Retina (tissue), 1 donor: ENCODE measurements around the gene DDX60.
"Not testable (repeated sequence)": the region's sequence is repeated elsewhere in the genome, so short reads cannot be mapped to it uniquely, and the experiment has no call there.

ENCODE experiments used
- DNase-seq: peaks from one replicate; pipeline ENCODE4 v3.0.0-alpha.2; 2016

The DDX60 gene, protein sequence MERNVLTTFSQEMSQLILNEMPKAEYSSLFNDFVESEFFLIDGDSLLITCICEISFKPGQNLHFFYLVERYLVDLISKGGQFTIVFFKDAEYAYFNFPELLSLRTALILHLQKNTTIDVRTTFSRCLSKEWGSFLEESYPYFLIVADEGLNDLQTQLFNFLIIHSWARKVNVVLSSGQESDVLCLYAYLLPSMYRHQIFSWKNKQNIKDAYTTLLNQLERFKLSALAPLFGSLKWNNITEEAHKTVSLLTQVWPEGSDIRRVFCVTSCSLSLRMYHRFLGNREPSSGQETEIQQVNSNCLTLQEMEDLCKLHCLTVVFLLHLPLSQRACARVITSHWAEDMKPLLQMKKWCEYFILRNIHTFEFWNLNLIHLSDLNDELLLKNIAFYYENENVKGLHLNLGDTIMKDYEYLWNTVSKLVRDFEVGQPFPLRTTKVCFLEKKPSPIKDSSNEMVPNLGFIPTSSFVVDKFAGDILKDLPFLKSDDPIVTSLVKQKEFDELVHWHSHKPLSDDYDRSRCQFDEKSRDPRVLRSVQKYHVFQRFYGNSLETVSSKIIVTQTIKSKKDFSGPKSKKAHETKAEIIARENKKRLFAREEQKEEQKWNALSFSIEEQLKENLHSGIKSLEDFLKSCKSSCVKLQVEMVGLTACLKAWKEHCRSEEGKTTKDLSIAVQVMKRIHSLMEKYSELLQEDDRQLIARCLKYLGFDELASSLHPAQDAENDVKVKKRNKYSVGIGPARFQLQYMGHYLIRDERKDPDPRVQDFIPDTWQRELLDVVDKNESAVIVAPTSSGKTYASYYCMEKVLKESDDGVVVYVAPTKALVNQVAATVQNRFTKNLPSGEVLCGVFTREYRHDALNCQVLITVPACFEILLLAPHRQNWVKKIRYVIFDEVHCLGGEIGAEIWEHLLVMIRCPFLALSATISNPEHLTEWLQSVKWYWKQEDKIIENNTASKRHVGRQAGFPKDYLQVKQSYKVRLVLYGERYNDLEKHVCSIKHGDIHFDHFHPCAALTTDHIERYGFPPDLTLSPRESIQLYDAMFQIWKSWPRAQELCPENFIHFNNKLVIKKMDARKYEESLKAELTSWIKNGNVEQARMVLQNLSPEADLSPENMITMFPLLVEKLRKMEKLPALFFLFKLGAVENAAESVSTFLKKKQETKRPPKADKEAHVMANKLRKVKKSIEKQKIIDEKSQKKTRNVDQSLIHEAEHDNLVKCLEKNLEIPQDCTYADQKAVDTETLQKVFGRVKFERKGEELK (N-terminal part only)

DNA sequence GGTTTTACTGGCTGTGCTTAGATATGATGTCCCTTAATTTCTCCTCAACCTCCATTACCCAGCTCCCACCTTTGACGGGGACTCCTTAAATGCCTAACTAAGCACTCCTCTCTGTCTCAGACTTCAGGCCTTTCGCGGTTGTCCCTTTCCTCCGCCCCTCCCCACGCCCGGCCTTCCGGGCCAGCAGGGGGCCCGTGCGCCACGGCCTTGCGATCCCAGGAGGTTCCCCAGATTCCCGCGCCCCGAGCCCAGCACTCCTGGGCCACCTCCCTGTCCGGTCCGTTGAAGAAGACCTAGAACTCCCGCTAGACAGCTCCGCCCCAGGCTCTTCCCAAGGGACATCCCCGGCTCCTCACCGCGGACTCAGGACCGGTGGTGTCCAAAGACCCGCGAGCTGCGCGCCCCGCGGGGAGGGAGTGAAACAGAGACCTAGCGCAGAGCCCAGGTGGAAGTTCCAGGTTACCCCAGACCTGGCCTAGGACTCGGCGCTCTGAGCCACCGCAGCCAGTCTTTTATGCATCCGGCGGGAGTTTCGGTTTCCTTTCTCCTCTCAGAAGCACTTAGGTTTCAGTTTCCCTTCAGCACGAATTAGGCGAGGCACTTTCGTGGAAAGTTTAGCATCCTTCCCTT is at the start of gene DDX60:
Gene DDX60, minus strand, starts transcription at position 487 of the 630 bp plus-strand sequence. CDS start 7,493 bp downstream, outside the sequence.
- DNase-seq: peak; percentile 88

DNA sequence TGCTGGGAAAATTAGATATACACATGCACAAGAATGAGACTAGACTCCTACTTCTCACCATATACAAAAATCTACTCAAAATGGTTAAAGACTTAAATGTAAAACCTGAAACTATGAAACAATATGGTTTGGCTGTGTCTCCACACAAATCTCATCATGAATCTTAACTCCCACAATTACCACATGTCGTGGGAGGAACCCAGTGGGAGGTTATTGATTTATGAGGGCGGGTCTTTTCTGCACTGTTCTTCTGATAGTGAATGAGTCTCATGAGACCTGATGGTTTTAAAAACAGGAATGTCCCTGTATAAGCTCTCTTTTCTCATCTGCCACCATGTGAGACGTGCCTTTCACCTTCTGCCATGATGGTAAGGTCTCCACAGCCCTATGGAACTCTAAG is 48.5 kb upstream of the DDX60 start:
- DNase-seq: no peak

DNA sequence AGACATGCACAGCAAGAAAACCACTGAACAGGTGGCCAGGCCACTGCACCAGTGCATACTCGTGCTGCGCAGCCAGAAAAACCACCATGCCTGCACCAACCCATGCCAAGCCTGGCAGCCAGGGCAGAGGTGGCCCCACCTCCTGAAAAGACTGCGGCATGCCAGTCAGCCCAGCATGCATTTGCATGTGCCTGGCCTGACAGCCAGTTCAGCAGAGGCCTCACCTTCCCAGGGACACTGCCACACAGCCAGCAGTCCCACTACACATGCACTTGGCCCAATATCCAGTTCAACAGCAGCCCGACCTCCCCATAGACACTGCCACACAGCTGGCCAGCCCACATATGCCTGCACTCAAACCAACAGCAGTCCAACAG is 43.5 kb upstream of the DDX60 start:
- no peak for DNase-seq

DNA sequence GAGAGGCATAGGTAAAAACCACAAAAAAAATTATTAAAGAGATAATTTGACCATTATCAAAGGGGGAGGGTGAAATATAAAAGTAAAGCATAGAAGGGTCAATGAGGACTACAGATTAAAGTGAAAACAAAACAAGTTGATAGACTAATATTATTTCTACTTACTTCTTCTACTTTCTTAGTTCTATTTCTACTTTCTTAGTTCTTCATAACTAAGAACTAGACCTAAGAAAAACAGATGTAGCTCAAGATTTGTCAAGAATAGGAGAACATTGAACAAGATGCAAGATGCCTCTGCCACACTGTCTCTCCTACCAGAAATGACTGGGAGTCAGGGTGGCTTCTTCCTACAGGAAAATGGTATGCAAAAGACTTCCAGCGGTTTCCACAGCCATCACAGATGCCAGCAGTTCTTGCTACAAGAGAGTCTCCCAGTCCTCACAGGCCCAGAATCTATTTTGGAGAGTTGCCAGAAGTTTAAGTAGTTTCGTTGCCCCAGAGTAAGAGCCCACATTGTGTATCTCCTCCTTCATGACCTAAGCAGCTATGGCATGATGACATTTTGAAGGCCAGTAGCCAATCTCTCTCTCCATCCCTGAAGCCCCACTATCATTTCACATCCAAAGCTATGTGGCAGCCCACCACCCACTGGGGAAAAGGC is 42.9 kb upstream of the DDX60 start:
- DNase-seq: no peak

DNA sequence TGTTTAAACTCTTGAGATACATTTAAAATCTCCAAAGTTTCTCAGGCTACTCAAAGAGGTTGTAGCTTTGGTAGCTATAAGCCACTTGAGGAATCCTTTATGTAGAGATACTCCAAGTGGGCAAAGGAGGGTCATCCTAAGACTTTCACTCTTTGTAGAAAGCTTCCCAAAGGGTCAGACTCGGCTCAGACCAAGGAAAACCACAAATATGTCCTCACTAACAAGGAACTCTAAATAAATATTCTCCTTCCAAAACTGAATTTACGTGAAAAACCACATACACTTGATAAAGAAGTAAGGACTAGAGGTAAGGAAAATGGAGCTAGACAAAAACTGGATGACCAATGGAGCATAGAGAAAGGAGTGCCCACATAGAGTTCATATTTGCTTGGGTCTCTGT is 41.7 kb upstream of the DDX60 start:
- no peak for DNase-seq

DNA sequence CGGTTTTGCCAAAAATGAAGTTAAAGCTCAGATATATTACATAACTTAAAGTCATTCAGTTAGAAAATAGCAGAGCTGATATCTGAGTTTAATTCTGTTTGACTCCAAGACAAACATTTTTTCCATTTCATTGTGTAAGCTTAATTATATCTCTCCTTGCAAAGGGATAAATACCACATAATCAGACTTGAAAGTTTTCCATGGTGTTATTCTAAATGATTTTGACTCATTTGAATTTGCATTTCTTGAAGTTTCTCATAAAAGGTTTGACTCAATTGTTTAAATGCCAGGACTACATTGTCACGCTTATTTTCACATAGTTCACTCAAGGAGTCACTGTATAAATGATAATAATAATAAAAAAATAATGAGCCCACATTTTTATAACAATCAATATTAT is 39.4 kb upstream of the DDX60 start:
- DNase-seq: no peak

DNA sequence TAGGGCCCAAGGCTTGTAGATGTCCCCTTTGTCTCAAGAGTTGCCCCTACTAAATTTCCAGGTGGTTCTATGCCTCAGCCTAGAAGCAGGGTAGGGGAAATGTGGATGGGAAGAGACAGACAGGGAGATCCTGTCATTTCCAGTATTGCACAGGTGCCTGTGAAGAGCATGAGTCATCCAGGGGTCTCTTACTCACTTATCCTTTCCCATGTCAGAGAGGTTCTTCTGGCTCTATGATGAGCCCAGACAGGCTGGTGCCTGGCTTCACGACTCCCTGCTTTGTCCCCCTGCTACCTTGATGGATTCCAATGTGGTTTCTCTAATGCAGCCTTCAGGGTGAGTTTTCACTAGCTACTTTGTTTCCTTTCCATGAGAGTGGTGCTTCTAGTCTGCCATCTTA is 35.2 kb upstream of the DDX60 start:
- DNase-seq: no peak

DNA sequence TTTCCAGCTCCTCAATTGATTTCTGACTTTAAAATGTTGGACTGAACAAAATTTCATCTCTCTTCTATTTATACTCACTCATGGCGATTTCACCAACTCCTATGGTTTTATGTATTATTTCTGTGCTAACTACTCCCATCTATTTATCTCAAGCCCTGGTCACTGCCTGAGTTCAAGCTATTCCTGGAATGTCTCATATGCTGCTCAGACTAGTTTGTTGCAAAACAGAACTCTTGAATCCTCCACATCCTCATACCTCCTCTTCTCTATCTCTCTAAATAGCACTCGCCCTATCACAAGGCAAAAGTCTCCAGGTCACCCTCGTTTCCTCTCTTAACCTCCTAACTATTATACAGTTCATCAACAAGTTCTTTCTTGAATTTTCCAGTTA is 19.0 kb upstream of the DDX60 start:
- DNase-seq: no peak

DNA sequence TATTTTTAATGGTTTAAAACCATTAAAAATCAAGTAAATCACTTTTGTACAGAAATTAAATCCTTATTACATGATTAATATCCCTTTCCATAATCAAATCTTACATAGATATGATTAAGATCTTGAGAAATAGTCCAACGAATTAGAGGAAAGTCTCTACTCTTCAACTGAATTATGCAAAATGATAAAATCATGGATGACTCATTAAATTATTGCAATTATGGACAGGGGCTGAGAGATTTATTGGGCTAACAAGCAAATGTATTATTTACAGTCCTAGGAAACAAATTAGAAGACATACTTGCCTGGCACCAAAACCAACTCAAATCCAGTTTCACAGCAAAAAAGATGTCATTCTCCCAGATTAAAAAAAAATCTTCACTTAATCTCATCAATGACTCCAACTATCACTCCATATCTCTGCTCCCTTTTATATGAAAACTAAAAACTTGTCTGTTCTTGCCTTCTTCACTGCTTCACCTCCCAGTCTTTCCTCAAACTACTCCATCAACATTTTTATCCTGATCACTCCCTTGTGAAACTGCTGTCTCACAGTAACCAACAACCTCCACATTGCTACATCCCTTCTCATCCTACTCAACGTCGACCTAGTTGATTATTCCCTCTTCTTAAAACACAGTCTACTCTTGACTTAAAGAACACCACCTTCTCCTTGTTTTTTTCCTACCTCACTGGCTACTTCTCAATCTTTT is 18.4 kb upstream of the DDX60 start:
- DNase-seq: no peak

DNA sequence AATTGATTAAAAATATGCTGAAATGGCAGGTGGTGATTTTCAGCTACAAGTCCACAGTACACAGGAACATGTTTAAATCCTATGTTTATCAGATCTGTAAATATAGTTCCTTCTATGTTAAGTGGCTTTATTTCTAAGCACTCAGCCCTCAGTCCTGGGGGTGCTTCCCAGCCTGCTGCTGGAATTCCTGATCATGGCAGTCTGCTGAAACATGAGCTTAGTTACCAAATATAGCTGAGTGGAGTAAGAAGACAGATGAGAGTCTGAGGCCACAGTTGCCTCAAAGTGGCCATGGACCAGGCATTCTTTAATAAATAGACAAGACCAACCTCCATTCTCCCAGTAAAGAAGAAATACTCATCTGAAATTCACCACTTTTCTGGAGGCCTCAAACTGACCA is 17.1 kb upstream of the DDX60 start:
- DNase-seq: no peak

DNA sequence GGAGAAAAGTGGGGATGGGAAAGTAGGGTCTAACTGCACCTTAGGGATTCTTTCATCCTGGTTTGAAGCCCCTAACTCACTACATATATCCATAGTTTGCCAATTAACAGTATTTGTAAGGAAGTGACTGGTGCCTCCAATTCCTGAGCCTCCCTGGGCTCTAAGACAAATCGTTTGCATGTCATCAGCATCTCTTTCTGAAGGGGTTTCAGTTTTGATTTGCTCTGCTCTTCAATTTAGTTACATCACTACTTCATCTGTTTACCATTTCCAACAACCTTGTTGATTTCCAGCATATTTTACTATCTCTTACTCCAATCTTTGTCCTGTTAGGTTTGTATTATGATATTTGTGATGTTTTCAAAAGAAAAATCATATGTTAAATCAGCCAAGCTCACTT is 15.5 kb upstream of the DDX60 start:
- DNase-seq: no peak

DNA sequence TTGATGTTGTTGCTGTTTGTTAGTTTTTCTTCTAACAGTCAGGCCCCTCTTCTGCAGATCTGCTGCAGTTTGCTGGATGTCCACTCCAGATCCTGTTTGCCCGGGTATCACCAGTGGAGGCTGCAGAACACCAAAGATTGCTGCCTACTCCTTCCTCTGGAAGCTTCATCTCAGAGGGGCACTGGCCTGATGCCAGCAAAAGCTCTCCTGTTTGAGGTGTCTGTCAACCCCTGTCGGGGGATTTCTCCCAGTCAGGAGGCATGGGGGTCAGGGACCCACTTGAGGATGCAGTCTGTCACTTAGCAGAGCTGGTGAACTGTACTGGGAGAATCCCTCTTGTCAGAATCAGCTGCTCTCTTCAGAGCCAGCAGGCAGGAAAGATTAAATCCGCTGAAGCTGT is 12.0 kb upstream of the DDX60 start:
- not testable (repeated sequence) for DNase-seq

DNA sequence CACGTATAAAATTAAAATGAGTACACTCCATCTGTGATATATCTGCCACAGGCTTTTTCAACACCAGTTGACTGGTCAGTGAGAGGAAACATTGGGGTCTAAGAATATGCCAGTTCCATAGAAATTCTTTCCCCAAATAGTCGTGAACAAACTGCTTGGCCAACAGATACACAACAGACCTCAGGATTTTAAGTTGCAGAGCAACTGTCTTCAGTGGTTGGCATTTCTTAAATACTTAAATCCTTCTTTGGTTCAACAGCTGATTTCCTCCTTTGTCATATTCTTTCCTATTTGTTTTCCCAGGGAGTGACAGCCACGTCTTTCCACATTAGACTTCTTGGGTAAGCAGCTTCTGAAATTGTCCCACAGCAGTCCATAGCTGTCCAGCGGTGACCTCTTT is 7.0 kb upstream of the DDX60 start:
- no peak for DNase-seq

DNA sequence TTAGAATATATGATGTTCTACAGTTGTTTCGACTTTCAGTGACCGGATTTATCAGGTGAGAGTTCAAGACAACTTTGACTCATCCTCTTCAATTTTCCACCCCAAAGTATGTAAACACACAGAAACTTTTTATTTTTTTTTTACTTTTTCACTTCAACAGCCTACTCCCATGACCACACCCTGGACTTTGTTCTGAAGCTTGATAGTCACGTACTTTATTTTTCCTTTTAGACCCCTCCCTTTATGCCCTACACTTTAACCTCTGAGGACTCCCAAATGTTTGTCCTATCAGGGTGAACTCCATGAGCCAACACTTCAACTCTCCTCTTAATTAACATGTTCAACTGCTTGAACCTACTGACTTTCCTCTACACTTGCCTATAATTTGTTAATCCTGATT is 2.5 kb upstream of the DDX60 start:
- no peak for DNase-seq

DNA sequence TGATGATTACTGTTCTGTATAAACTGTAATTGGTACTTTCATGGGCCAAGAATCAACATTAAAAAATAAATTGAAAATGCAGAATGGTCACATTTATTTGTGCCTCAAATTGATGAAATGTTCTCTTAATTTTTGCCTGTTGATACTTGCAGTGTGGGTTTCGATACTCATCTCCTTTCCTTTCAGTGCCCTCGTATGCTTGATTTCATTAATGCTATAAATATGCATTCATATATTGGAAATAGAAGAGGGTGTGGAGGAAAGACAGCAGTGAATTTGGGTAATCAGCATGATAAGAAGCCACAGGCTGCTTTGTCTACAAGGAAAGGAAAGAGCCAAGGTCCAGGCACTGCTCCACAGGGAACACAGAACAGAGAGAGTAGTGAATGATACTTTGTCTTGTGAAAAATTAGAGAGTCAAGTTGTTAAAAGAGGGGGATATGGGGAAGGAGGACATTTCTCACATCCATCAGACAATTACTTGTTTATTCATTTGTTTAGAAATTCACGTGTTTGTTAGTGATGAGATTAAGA is 1.0 kb upstream of the DDX60 start:
- no peak for DNase-seq

DNA sequence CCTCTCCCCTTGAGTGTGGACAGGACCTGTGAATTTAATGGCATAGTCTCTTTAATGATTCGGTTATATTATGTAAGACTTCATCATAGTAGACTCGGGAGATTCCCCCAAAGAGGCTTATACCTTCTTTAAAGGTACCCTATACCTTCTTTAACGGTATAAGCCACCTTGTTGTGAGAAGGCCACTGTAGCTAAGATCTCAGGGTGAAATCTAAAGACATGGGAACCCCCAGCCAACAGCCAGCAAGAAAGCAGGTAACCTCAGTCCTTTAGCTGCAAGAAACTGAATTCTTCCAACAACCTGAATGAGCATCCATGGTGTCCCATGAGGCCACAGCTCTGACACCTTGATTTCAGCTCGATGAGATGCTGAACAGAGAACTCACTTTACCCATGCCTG is 931 bp downstream of the DDX60 start:
- no peak for DNase-seq

DNA sequence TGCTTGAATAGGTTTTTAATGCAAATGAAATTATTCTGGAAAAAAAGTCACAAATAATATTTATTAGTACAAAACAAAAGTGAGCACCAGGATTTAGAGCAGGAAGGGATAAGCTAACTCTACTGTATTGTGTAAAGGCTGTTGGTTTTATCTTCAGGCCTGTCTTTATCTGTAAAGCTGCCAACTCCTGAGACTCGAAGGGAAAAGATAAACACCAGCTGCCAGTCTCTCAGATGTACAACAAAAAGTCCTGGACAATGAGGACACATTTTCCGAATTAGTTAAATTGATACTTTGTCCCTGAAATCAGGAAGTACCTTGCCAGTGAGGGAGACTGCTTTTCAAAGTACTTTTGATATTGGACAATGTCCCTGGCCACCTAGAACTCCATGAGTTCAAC is 8.8 kb downstream of the DDX60 start:
- DNase-seq: no peak

DNA sequence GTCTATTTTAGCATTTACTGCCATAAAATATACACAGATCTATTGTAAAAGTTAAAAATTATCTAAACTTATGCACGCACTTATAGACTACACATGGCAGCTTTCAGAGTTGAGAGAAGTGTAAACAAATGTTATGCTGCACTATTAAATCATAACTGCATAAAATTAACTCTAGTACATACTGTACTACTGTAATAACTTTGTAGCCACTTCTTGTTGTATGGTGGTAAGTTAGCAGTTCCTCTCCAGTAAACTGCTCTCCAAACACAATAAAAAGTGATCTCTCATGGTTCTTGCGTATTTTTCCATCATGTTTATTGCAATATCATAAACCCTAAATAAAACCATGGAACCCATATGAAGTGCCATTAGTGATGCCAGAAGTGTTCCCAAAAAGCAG is 9.6 kb downstream of the DDX60 start:
- DNase-seq: no peak

DNA sequence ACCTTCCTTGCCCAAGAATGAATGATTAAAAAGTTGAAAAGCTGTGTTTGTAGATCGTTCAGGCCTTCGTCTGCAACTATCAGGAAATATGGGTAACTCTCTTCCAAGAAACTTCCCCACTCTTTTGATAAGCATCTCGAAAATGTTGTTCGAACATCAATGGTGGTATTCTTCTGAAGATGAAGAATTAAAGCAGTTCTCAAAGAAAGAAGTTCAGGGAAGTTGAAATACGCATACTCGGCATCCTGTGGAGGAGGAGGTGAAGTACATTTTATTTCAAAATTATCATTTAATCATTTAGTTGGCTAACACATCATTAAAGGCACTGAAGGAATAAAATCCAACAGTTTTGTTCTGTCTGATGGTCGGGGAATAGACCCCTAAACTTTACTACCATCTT is 12.1 kb downstream of the DDX60 start:
- DNase-seq: no peak

DNA sequence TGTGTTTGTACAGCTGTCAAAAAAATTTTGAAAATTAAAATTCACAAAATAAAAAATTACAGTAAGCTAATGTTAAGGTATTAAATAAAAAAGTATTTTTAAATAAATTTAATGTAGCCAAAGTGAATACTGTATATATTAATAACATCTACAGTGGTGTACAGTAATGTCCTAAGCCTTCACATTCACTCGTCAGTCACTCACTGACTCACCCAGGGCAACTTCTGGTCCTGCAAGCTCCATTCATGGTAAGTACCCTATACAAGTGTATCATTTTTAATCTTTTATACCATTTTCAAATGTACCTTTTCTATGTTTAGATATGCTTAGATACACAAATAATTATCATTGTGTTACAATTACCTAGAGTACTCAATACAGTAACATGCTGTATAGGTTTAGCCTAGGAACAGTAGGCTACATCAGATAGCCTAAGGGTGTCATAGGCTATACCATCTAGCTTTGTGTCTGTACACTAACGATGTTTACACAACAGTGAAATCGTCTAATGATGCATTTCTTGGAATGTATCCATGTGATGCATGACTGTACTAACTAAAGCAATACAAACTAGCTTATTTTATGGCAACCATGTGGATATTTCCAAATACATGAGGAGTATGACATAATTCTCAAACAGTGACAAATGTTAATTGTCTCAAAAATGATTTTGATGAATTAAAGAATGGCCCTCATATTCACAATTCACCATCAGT is 13.7 kb downstream of the DDX60 start:
- no peak for DNase-seq

DNA sequence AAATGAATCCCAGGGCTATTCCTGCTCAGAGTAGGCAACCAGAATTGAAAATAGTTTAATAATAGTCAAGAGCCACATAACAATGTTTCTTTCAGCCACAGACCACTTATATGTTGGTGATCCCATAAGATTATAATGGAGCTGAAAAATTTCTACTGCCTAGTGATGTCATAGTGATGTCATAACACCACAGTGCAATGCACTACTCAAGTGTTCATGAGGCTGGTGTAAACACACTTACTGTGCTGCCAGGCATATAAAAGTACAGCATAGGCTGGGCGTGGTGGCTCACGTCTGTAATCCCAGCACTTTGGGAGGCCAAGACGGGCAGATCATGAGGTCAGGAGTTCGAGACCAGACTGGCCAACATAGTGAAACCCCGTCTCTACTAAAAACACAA is 15.1 kb downstream of the DDX60 start:
- DNase-seq: not testable (repeated sequence)
